Progenitor cell of endocrine pancreas (in vitro differentiated cells): ENCODE results near the gene ART4. TPM values are rescaled to one million over a fixed set of nuclear protein-coding genes. Genes with fewer than 3 reads are reported as not detected.

ENCODE experiments used
- DNase-seq: peaks from one replicate; pipeline ENCODE4 v3.0.0; 2021; ENCODE audit warnings: low spot score; ENCODE audit not compliant: unreplicated experiment
- H3K27ac Mint-ChIP-seq: 2 replicates; pipeline ENCODE4 v1.8.0; 2021; ENCODE audit warnings: mild to moderate bottlenecking, moderate library complexity, mixed read lengths
- H3K27me3 Mint-ChIP-seq: 2 replicates; pipeline ENCODE4 v1.8.0; 2021; ENCODE audit warnings: mixed read lengths
- H3K36me3 Mint-ChIP-seq: 2 replicates; pipeline ENCODE4 v1.8.0; 2022; ENCODE audit warnings: mixed read lengths; ENCODE audit not compliant: insufficient read depth
- H3K4me1 Mint-ChIP-seq: 2 replicates; pipeline ENCODE4 v1.8.0; 2021; ENCODE audit warnings: low read depth, mixed read lengths
- H3K4me3 Mint-ChIP-seq: 2 replicates; pipeline ENCODE4 v1.8.0; 2021; ENCODE audit warnings: low read depth, mild to moderate bottlenecking, moderate library complexity, mixed read lengths
- H3K9me3 Mint-ChIP-seq: 2 replicates; pipeline ENCODE4 v1.8.0; 2021; ENCODE audit warnings: low read depth, mixed read lengths
- total RNA-seq: library from RNA; stranded (reverse); gene quantifications from 2 replicates; pipeline ENCODE4 v1.2.1, GENCODE V29; 2021
- TF ChIP-seq, protein P1 (sequence below): fragments of 200-600 bp; sonication (generic); IDR thresholded peaks from one replicate; pipeline ENCODE4 v1.5.0; 2021; ENCODE audit warnings: antibody characterized with exemption, mild to moderate bottlenecking; ENCODE audit not compliant: unreplicated experiment

Gene ART4
- total RNA-seq, 1 donor from 2014 or later: 0.29 TPM

- TF ChIP-seq, protein P1, sequence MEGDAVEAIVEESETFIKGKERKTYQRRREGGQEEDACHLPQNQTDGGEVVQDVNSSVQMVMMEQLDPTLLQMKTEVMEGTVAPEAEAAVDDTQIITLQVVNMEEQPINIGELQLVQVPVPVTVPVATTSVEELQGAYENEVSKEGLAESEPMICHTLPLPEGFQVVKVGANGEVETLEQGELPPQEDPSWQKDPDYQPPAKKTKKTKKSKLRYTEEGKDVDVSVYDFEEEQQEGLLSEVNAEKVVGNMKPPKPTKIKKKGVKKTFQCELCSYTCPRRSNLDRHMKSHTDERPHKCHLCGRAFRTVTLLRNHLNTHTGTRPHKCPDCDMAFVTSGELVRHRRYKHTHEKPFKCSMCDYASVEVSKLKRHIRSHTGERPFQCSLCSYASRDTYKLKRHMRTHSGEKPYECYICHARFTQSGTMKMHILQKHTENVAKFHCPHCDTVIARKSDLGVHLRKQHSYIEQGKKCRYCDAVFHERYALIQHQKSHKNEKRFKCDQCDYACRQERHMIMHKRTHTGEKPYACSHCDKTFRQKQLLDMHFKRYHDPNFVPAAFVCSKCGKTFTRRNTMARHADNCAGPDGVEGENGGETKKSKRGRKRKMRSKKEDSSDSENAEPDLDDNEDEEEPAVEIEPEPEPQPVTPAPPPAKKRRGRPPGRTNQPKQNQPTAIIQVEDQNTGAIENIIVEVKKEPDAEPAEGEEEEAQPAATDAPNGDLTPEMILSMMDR: no peak
- Mint-ChIP-seq H3K27me3 (peaks cover 4% of the 10 kb centered on the region), H3K4me3 (no peak overlapping the region), H3K36me3 (no peaks in the 10 kb centered on the region), H3K27ac (no peak overlapping the region), H3K4me1 (peaks cover 1% of the 10 kb centered on the region), H3K9me3 (no peaks in the 10 kb centered on the region)
- no peak for DNase-seq
Observed at GRCh38 chr12:14884458-14884878, 41.1 kb upstream of the ART4 start.

DNA sequence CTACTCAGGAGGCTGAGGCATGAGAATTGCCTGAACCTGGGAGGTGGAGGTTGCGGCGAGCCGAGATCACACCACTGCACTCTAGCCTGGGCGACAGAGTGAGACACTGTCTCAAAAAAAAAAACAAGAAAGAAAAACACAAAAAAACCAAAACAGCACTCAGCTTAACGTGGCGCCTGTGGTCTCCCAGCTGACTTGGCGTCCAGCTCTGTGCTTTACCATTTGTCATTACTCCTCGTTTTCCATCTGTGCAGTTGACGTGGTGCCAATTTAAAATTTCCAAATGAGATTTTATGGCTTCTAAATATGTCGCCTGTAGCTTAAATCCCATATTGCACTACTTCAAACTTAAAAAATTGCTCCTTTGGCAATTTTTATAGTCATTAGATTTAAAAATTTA lies 40.4 kb upstream of the ART4 start:
- Mint-ChIP-seq H3K4me1 (peaks cover 1% of the 10 kb centered on the region), H3K36me3 (no peaks in the 10 kb centered on the region), H3K9me3 (no peaks in the 10 kb centered on the region), H3K27me3 (peaks cover 4% of the 10 kb centered on the region), H3K4me3 (no peak overlapping the region), H3K27ac (no peak overlapping the region)
- no peak for DNase-seq
- TF ChIP-seq, protein P1: no peak

- Mint-ChIP-seq H3K4me3 (no peak overlapping the region), H3K9me3 (no peaks in the 10 kb centered on the region), H3K27me3 (peaks cover 4% of the 10 kb centered on the region), H3K27ac (no peak overlapping the region), H3K36me3 (no peaks in the 10 kb centered on the region), H3K4me1 (no peaks in the 10 kb centered on the region)
- DNase-seq: no peak
- TF ChIP-seq, protein P1: no peak
Observed at GRCh38 chr12:14880890-14881453, 37.6 kb upstream of the ART4 start.

DNA sequence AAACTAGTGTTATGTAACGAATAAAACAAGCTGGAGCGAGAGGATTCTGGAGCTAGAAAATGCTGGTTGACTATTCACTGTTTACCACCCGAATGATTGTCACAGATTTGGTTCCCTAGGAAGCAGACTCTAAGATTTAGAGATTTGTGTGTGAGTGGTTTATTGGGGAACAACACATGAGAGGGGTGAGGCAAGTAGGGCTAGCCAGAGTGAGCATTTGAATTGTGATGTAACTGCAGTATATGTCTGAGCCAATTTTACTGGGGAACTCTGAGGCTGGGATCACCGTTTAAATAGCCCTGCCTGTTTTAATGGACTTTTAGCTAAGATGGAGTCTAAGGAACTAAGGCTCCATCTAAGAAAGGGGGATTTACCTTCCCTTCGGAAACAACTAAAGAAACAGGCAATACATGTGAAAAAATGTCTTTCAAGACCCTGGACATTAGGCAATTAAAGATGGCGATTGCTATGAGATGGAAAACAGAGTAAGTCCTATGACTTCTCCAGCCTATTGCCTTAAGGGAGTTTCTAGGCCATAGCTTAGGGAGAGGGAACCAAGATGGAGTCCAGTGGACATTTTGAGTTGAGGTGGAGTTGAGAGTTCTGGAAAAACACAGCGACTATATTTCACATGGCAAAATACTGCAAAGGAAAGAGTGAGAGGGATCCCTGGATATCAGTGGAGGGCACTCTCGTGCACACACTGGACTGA lies 36.1 kb upstream of the ART4 start:
- no peak for DNase-seq
- Mint-ChIP-seq H3K4me3 (no peak overlapping the region), H3K4me1 (peaks cover 7% of the 10 kb centered on the region), H3K36me3 (no peaks in the 10 kb centered on the region), H3K27me3 (no peaks in the 10 kb centered on the region), H3K27ac (no peak overlapping the region), H3K9me3 (no peaks in the 10 kb centered on the region)
- TF ChIP-seq, protein P1: no peak

GRCh38 chr12:14878488-14878887 lies 35.2 kb upstream of the ART4 start:
- H3K36me3 Mint-ChIP-seq: no peaks in the 10 kb centered on the region
- DNase-seq: no peak
- no peak overlapping the region for H3K27ac Mint-ChIP-seq
- H3K27me3 Mint-ChIP-seq: no peaks in the 10 kb centered on the region
- TF ChIP-seq, protein P1: no peak
- no peak overlapping the region for H3K4me3 Mint-ChIP-seq
- H3K4me1 Mint-ChIP-seq: peaks cover 9% of the 10 kb centered on the region
- no peaks in the 10 kb centered on the region for H3K9me3 Mint-ChIP-seq
